HG02623 (cell line): Measurements from ENCODE around the gene SNX8.
"Not testable (repeated sequence)": the region's sequence is repeated elsewhere in the genome, so short reads cannot be mapped to it uniquely, and the experiment has no call there.

Experiments used
- ATAC-seq: cut with Tn5 transposase; IDR thresholded peaks from one replicate; pipeline ENCODE4 v1.9.1; 2021; ENCODE audit warnings: moderate library complexity; ENCODE audit not compliant: unreplicated experiment

The SNX8 gene

GRCh38 chr7:2295936-2296620 is 18.2 kb downstream of the SNX8 start:
- ATAC-seq = no peak

GRCh38 chr7:2290877-2291276 is 23.4 kb downstream of the SNX8 start:
- ATAC-seq = no peak

GRCh38 chr7:2289621-2290020 is 24.6 kb downstream of the SNX8 start:
- ATAC-seq = no peak

- no peak for ATAC-seq
These were observed 25.1 kb downstream of the SNX8 start for GRCh38 chr7:2289111-2289586.

GRCh38 chr7:2288503-2288902 is 25.7 kb downstream of the SNX8 start:
- no peak for ATAC-seq

GRCh38 chr7:2287745-2288144 is 26.5 kb downstream of the SNX8 start:
- ATAC-seq = no peak

- ATAC-seq = no peak
These were observed 31.2 kb downstream of the SNX8 start for GRCh38 chr7:2283074-2283473.

GRCh38 chr7:2282185-2282751 is 32.0 kb downstream of the SNX8 start:
- ATAC-seq = no peak

GRCh38 chr7:2281541-2281940 is 32.7 kb downstream of the SNX8 start:
- no peak for ATAC-seq

GRCh38 chr7:2280424-2280823 is 33.8 kb downstream of the SNX8 start:
- no peak for ATAC-seq

GRCh38 chr7:2279896-2280295 is 34.3 kb downstream of the SNX8 start:
- ATAC-seq = no peak

GRCh38 chr7:2278026-2278425 is 36.2 kb downstream of the SNX8 start:
- no peak for ATAC-seq

- no peak for ATAC-seq
These were observed 38.1 kb downstream of the SNX8 start for GRCh38 chr7:2276107-2276506.

- ATAC-seq = no peak
These were observed 39.1 kb downstream of the SNX8 start for GRCh38 chr7:2275101-2275500.

GRCh38 chr7:2274666-2275065 is 39.6 kb downstream of the SNX8 start:
- ATAC-seq = no peak

- no peak for ATAC-seq
These were observed 40.4 kb downstream of the SNX8 start for GRCh38 chr7:2273866-2274265.

GRCh38 chr7:2272031-2272430 is 42.2 kb downstream of the SNX8 start:
- ATAC-seq = no peak

- ATAC-seq = no peak
These were observed 42.8 kb downstream of the SNX8 start for GRCh38 chr7:2271273-2272026.

- no peak for ATAC-seq
These were observed 43.7 kb downstream of the SNX8 start for GRCh38 chr7:2270495-2270894.

- no peak for ATAC-seq
These were observed 44.2 kb downstream of the SNX8 start for GRCh38 chr7:2269991-2270460.

- ATAC-seq = not testable (repeated sequence)
These were observed 44.9 kb downstream of the SNX8 start for GRCh38 chr7:2269089-2269990.
